Astrocyte of the spinal cord (primary cell): ENCODE measurements around the gene ACSL1.

ENCODE experiments used
- DNase-seq: peaks from one replicate; pipeline ENCODE4 v3.0.0; 2011; ENCODE audit warnings: low read depth, low spot score
- H3K4me3 ChIP-seq: 2 replicates; pipeline ENCODE4 v1.5.1; 2011; ENCODE audit warnings: low read depth, mild to moderate bottlenecking, low read length, moderate library complexity
- in situ Hi-C: cut with HindIII; loops from 2 replicates; pipeline ENCODE4 v1.10.0; 2017; ENCODE audit warnings: low sequenced_read_pairs
- TF ChIP-seq, protein P1 (sequence below): IDR thresholded peaks from 2 replicates; pipeline ENCODE4 v1.5.1; 2012; ENCODE audit warnings: low read depth, mild to moderate bottlenecking, low read length, inconsistent platforms

Gene ACSL1

DNA sequence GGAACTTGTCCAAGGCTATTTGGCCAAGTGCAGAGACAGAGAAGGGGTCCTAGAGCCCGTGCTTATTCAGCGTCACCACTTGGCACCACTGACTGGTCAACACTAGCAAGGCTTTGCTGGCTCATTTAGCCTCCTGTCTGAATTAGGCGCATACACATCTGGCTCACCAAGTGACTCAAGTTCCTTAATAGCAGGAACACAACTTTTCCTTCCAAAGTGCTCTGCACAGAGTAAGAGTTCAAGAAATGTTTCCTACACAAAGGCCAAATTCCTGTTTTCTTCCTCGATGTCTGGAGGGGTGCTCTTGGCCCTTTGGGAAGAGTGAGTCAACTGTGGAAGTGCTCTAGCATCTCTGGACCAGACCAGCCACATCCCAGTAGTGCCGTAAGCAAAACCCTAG, 65.1 kb downstream of the ACSL1 start:
- TF ChIP-seq, protein P1, sequence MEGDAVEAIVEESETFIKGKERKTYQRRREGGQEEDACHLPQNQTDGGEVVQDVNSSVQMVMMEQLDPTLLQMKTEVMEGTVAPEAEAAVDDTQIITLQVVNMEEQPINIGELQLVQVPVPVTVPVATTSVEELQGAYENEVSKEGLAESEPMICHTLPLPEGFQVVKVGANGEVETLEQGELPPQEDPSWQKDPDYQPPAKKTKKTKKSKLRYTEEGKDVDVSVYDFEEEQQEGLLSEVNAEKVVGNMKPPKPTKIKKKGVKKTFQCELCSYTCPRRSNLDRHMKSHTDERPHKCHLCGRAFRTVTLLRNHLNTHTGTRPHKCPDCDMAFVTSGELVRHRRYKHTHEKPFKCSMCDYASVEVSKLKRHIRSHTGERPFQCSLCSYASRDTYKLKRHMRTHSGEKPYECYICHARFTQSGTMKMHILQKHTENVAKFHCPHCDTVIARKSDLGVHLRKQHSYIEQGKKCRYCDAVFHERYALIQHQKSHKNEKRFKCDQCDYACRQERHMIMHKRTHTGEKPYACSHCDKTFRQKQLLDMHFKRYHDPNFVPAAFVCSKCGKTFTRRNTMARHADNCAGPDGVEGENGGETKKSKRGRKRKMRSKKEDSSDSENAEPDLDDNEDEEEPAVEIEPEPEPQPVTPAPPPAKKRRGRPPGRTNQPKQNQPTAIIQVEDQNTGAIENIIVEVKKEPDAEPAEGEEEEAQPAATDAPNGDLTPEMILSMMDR: no peak
- no peak overlapping the region for H3K4me3 ChIP-seq
- in situ Hi-C loops: no loop called here
- no peak for DNase-seq

DNA sequence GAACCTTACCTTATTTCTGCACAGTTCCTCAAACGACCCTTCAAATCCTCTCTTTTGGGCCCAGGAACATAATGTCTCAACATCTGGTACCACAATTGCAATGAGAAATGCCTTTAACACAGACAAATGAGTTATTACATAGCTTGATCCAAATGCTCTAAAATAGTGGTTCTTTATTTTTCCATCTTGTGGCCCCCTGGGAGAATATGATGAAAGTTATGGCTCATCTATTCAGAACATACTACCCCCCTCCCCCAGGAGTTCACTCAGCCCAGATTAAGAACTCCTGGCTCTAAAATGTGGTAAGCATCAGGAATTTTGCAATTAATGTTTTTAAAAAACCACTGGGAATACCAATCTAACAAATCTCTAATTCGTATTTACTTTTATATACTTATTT, 68.0 kb downstream of the ACSL1 start:
- no peak overlapping the region for H3K4me3 ChIP-seq
- in situ Hi-C loops: no loop called here
- TF ChIP-seq, protein P1: no peak
- DNase-seq: no peak

DNA sequence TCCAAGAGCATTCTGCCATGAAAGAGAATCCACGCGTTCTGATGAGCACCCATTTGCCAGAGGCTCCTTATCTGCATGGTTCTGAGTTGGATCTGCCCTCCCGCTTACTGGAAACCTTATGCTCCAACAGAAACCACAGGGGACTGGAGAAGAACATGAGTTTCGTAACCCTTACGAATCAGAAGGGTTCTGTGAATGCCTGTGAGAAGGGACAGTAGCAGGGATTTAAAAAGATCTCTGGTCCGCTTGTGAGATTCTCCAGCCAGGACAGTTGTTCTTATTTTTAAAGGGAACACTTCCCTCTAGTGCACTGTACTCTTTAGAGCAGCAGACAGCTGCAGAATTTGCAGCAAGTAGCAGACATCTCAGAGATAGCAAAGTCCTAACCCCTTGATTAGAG, 69.4 kb downstream of the ACSL1 start:
- TF ChIP-seq, protein P1: no peak
- peak; percentile 22 for DNase-seq
- in situ Hi-C loops: no loop called here

DNA sequence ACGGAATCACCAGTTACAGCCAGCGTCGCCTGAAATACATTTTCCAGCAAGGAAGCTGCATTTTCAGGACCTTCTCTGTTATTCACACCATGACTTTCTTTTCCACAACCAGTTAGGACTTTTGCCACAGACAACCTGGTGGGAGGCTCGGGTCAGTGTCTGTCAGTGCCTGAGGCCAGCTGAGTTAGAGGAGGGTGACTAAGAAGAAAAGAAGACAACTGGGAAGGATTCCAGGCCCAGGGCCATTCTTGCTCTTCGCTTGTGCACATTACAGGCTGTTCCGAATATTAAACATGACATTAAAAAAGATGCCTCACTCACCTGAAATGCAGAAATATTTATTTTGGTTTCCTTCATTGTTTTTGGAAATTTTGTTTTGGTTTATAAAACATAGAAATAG, 70.5 kb downstream of the ACSL1 start:
- in situ Hi-C loops: no loop called here
- TF ChIP-seq, protein P1: no peak
- DNase-seq: peak; percentile 64
- H3K4me3 ChIP-seq: no peak overlapping the region

More for the DNA sequence above, 69.4 kb downstream of the ACSL1 start:
- H3K4me3 ChIP-seq: no peak overlapping the region

DNA sequence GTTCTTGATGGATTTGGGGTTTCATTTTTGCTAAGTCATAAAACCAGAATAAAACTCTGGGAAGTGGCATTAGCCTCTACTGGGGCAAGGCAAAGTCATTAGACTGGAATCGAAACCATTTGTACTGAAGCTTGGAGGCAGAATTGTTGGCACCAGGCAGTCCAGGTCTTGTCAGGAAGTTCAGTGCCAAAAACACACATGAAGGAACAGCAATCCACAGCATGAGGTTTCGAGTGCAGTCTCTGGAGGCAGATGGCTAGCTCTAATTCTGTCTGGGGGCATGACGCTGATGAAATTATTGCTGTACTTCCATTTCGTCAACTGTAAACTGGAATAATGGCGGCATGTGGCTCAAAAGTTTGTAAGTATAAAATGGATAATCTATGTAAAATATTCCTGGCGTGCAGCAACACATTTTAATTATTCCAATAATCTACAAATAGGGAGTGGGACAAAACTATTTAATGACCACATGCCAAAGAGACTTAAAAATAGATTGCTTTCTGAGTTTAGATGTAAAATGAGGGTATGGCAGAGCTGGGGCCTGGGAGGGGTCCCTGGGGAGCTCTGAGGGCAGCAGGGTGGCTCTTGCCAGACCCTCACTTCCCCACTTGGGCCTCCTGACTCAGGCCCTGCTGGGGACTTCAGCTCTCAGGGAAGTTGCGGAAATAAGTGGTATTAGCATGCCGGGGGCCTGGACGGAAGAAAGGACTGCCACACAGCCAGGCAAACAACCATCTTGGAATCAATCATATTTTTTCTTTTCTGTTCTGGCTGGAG, 73.1 kb downstream of the ACSL1 start:
- TF ChIP-seq, protein P1: no peak
- in situ Hi-C loops: no loop called here
- H3K4me3 ChIP-seq: no peak overlapping the region
- no peak for DNase-seq

DNA sequence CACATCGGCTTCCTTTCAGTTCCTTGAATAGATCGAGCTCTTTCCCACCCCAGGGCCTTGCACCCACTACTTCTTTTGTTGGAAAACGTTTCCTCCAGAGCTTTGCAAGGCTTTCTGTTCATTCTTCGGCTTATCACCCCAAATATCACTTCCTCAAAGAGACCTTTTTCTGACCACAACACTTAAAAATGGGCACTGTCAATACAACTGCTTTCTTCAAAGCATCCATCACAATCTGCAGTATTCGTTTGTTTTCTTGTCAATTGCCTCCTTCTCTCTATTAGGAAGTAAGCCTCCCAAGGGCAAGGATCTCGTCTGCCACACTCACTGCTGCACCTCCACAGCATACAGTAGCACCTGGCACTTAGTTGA, 74.2 kb downstream of the ACSL1 start:
- in situ Hi-C loops: no loop called here
- H3K4me3 ChIP-seq: no peak overlapping the region

More for the DNA sequence above, 74.2 kb downstream of the ACSL1 start:
- DNase-seq: no peak
- TF ChIP-seq, protein P1: no peak
